GM18951 (cell line): ENCODE data around the gene TMEM130.

Experiments used
- POLR2A ChIP-seq: IDR thresholded peaks from 4 replicates; pipeline ENCODE4 v1.6.1; 2011; ENCODE audit warnings: mild to moderate bottlenecking; ENCODE audit not compliant: insufficient read length, insufficient read depth; ENCODE audit errors: extremely low read depth
- in situ Hi-C: fragments of 300-500 bp; cut with MboI; formaldehyde crosslinking; loops from one replicate; pipeline ENCODE4 v1.12.0; 2022; ENCODE audit warnings: low sequenced_read_pairs, mixed read lengths, inconsistent platforms; ENCODE audit not compliant: unreplicated experiment

The TMEM130 gene, protein sequence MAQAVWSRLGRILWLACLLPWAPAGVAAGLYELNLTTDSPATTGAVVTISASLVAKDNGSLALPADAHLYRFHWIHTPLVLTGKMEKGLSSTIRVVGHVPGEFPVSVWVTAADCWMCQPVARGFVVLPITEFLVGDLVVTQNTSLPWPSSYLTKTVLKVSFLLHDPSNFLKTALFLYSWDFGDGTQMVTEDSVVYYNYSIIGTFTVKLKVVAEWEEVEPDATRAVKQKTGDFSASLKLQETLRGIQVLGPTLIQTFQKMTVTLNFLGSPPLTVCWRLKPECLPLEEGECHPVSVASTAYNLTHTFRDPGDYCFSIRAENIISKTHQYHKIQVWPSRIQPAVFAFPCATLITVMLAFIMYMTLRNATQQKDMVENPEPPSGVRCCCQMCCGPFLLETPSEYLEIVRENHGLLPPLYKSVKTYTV

DNA sequence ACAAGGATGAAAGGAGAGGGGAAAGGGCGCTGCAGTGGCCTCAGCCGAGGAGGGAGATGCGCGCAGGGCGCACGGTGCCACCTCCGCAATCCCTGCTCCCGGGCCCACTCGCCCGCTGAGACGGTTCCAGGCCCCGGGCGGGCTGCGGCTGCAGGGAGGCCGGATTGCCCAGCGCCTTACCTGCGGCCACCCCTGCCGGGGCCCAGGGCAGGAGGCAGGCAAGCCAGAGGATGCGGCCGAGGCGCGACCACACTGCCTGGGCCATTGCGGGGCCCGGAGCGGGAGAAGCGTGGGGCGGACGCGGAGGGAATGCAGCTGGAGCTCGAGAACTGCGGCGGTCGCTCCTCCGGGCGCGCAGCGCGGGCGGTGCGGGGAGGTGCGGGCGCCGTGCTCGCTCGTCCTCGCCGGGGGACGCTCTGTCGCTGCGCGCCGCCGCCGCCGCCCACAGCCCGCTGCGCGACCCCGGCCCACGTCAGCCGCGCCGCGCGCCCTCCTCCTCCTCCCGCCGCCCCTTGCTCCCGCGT, at the start of gene TMEM130:
Gene TMEM130, minus strand, starts transcription at position 418 of the 524 bp plus-strand sequence. Its CDS starts 153 bp downstream, at position 265.
- TF ChIP-seq POLR2A = no peak
- in situ Hi-C loops = no loop called here

DNA sequence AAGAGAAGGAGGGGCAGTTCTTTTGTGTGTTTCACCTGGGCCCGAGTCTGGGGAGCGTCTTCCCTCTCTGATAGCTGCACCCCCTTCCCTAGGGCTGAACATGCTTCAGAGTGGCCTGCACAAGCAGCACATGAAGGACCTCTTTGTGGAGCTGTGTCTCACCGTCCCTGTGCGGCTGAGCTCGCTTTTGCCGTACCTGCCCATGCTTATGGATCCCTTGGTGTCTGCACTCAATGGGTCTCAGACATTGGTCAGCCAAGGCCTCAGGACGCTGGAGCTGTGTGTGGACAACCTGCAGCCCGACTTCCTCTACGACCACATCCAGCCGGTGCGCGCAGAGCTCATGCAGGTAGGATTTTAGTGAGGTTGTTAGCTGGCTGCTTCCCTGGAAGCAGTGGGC, 47.5 kb upstream of the TMEM130 start:
- in situ Hi-C loops = no loop called here
- no peak for TF ChIP-seq POLR2A

DNA sequence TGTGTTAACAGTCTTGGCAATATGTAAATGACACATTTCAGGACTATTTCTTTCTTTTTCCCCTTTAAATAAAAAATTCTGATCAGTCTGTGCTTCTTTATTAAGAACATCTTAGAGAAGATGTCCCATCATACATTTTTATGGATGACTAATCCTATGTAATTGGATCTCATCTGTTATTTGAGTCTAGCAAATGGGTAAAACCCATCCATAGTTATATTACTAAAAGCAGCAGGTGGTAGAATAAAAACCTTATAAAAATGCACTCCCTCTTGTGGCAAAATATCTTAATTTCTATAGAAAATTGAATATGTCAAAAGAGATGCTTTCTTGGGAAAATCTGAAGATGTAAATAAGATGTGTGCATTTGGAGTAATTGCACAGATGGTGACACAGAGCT, 43.8 kb upstream of the TMEM130 start:
- in situ Hi-C loops = no loop called here
- no peak for TF ChIP-seq POLR2A

DNA sequence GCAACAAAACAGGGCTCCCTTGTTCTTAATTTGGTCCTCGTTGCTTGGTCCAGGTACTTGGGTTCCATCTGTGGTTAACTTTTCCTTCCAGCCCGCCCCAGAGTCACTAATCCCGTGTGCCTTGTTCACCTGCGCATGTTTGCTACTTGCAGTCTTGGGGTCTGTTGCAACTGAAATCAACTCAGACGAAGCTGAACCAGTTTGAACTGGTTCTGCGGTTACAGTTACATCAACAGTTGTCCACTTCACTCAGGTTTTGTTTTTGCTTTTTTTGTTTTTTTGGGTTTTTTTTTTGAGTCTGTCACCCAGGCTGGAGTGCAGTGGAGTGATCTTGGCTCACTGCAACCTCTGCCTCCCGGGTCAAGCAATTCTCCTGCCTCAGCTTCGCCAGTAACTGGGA, 43.2 kb upstream of the TMEM130 start:
- TF ChIP-seq POLR2A = no peak
- in situ Hi-C loops = no loop called here

DNA sequence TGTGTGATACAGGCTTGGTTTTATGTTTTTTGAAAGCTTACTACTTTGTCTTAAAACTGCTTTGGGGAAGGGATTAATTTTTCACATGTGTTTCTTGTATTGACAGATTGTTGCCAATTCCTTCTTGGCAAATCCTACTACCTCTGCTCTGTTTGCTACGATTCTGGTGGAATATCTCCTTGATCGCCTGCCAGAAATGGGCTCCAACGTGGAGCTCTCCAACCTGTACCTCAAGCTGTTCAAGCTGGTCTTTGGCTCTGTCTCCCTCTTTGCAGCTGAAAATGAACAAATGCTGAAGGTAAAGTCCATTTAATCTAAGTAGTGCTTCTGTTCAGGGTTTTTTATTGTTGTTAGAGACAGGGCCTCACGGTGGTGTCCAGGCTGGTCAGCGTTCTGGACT, 42.1 kb upstream of the TMEM130 start:
- in situ Hi-C loops = no loop called here
- no peak for TF ChIP-seq POLR2A

DNA sequence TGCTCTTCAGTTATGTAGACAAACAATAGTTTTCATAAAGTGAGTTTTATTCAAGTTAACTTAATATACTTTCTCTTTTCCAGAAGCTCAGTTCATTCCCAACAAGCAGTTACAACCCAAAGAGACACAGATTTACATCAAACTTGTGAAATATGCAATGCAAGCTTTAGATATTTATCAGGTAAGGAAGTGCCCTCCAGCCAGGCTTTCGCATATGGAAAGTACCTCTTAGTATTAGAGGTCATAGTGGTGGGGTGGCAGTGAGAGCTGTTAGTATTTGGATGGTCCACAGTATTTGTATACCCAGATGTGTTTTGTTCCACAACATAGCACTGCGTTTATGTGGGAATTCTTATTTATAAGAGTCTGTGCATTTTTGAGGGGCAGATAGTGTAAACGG, 40.6 kb upstream of the TMEM130 start:
- in situ Hi-C loops = no loop called here
- TF ChIP-seq POLR2A = no peak

DNA sequence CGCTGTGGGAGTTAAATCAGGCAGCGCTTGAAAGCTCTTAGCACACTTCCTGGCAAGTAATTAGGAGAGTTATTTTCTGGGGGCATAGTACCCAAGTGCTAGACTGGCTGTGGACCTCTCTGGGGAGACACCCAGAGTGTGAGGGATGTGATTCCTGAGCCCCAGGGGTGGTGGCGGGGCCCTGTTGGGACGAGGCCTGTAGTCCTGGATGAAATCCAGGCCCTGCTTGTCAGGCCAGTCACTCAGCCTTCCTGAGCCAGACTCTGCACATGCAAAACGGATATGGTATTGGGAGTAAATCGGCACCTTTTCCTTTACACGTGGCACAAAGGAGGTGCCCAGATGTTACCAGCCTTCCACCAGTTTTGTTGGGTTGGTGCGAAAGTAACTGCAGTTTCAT, 39.7 kb upstream of the TMEM130 start:
- in situ Hi-C loops = no loop called here
- no peak for TF ChIP-seq POLR2A

DNA sequence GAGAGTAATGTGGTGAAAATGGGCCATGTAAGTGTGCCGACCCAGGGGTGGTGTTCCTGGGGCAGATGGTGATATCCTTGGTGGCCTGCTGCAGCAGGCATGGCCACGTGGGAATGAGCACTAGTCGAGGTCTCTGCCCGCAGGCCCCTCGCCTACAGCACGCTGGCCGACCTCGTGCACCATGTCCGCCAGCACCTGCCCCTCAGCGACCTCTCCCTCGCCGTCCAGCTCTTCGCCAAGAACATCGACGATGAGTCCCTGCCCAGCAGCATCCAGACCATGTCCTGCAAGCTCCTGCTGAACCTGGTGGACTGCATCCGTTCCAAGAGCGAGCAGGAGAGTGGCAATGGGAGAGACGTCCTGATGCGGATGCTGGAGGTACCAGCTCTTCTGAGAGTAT, 38.8 kb upstream of the TMEM130 start:
- in situ Hi-C loops = no loop called here
- TF ChIP-seq POLR2A = no peak

DNA sequence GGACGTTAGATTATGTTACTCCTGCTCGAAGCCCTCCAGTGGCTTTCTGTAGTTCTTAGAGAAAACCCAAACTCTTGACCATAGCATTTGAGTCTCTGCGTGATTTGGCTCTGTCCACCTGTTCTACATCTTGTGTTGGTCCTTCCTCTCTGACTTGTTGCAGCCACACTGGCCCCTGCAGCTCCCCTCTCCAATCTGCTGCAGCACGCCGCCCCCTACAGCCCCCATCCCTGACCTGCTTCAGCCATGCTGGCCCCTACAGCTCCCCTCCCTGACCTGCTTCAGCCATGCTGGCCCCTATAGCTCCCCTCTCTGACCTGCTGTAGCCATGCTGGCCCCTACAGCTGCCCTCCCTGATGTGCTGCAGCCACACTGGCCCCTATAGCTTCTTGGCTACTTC, 37.8 kb upstream of the TMEM130 start:
- in situ Hi-C loops = no loop called here
- no peak for TF ChIP-seq POLR2A

DNA sequence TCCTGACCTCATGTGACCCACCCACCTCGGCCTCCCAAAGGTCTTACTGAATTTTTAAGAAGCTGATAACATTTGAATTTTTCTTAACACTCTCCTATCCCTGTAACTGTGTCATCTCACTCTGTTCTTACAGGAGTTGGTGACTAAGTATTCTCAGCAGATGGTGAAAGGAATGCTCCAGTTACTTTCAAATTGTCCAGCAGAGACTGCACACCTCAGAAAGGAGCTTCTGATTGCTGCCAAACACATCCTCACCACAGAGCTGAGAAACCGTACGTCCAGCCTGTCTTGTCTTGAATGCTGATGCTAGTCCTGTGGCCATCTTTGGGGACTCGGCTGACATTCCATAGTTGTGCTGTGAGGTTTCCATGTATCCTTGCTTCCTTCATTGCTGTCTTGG, 33.4 kb upstream of the TMEM130 start:
- in situ Hi-C loops = no loop called here
- no peak for TF ChIP-seq POLR2A

DNA sequence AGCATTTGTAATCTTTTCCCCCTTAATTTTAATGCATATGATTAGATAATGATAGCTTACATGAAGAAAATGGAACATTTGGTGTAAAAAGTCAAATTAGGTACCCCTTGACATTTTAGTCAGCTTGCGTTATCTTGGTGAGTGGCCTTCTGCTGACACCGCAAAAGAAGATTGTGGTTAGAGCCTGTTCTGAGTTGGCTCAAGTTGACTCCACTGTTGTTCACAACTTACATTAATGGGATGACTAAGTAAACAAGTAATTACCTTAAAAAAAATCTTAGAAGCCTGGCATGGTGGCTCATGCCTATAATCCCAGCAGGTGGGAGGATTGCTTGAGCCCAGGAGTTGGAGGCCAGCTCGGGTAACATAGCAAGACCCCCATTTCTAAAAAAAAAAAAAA, 32.7 kb upstream of the TMEM130 start:
- TF ChIP-seq POLR2A = no peak
- in situ Hi-C loops = no loop called here

DNA sequence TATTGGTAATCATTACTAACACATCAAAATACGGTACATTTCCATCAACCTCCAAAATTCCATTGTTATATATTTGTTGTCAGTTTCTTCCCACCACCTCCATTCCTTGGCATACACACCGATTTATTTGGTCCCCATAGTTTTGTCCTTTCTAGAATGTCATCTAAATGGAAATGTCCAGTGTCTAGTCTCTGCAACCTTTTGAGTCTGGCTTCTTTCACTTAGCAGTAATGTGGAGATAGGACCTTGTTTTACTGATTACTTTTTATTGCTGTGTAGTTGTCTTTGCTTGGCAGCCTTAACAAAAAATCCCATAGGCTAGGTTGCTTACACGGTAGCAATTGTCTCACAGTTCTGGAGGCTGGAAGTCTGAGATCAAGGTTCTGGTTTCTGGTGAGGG, 31.0 kb upstream of the TMEM130 start:
- no peak for TF ChIP-seq POLR2A
- in situ Hi-C loops = no loop called here

DNA sequence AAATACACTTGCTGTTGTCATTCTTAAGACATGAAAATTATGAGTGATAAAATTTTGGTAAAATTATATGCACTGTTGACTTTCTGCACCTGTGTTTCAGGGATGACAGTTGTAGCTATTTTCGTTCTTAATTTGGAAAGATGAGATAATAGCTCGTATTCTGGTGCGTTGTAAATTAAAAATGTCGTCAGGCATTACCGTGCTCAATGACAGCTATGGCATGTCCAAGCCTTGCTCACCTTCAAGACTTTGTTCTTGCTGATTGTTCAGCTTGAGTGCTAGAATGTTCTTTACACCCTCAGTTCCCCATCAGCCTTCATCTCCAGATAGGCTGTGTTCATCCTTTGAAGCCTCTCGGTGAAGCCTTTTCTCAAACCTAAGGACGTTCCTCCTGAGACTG, 30.0 kb upstream of the TMEM130 start:
- no peak for TF ChIP-seq POLR2A

DNA sequence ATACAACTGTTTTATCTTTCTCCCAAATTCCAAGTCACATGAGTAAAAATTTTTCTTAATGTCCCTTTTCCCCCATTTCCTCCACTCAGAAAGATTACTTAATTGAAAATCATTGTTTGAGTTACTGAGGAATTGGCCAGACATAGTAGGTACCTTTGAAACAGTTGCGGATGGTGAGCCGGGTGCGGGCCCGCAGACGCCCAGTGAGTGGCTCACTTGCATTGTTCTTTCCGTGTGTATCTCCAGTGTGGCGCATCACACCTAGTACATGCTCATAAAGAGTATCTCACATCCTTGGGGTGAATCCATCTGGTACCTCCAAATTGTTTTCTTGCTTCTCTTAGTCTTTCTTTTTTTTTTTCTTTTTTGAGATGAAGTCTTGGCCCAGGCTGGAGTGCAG, 22.8 kb upstream of the TMEM130 start:
- in situ Hi-C loops = no loop called here
- no peak for TF ChIP-seq POLR2A

More for the DNA sequence above, 30.0 kb upstream of the TMEM130 start:
- in situ Hi-C loops = no loop called here

DNA sequence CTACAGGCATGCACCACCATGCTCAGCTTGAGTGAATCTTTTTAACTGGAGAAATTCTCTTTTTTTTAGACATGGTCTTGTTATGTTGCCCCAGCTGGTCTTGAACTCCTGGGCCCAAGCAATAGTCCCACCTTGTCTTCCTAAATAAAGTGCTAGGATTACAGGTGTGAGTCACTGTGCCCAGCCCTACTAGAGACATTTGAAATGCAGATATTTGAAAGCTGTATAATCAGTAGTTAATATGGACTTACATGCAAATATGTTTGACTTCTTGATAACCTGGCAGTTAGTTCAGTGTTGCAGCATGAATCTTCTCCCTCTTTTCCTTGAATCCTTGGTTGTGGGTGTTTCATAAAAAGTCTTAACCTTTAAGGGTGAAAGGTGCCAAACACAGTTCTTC, 17.2 kb upstream of the TMEM130 start:
- TF ChIP-seq POLR2A = no peak
- in situ Hi-C loops = no loop called here

DNA sequence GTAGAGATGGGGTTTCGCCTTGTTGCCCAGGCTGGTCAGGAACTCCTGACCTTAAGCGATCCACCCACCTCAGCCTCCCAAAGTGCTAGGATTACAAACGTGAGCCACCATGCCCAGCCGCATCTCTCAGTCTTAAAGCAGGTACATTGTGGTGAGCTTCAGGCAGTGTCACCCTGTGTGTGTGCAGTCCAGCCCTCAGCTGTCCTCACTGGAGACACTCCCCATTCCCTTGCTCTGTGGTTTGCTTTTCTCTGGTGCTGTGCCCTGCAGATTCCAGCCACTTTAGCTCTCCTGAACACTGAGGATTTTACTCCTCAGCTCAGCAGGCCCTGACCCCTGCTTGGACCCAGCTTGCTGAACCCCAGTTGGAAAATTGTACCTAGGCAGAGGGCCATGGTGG, 14.6 kb upstream of the TMEM130 start:
- TF ChIP-seq POLR2A = no peak
- in situ Hi-C loops = no loop called here
